CD14-positive monocyte (primary cell): ENCODE results near the gene CHID1. TPM values are rescaled to one million over a fixed set of nuclear protein-coding genes. Genes with fewer than 3 reads are reported as not detected.
A peak's percentile ranks its signal among the peaks of the same experiment; 100 is the strongest.

Source experiments
- DNase-seq, 3 donors: peaks; one replicate each; pipeline ENCODE4 v3.0.0-alpha.2; 2011 to 2022
- H2AFZ ChIP-seq: 2 replicates; pipeline ENCODE4 v1.6.0; 2012; ENCODE audit warnings: mild to moderate bottlenecking, low read depth, low read length, inconsistent platforms; ENCODE audit not compliant: insufficient read depth, poor library complexity, severe bottlenecking
- H3K27ac ChIP-seq, 2 donors: 1 replicate in 1 of 2; 2 replicates in 1 of 2; pipeline ENCODE4 v1.5.1; 2012 to 2013; ENCODE audit warnings: low read length in 2 of 2, control low read depth in 1 of 2, inconsistent platforms in 1 of 2, low read depth in 1 of 2, mild to moderate bottlenecking in 1 of 2
- H3K27me3 ChIP-seq, 2 donors: one replicate each; pipeline versions ENCODE4 v1.6.0 to v1.6.1; 2011 to 2013; ENCODE audit warnings: low read length in 2 of 2; ENCODE audit not compliant: control insufficient read depth in 2 of 2, insufficient read depth in 2 of 2
- H3K36me3 ChIP-seq, 2 donors: replicated peaks in 1 of 2; 1 replicate in 1 of 2; 2 replicates in 1 of 2; pipeline versions ENCODE4 v1.5.1 to v1.6.1; 2012 to 2013; ENCODE audit warnings: low read length in 2 of 2, control low read depth in 1 of 2, inconsistent platforms in 1 of 2, mild to moderate bottlenecking in 1 of 2; ENCODE audit not compliant: insufficient read depth in 2 of 2, control insufficient read depth in 1 of 2
- H3K4me1 ChIP-seq, 2 donors: 1 replicate in 1 of 2; 2 replicates in 1 of 2; pipeline versions ENCODE4 v1.5.1 to v1.6.1; 2012 to 2013; ENCODE audit warnings: low read length in 2 of 2, control low read depth in 1 of 2, inconsistent platforms in 1 of 2, mild to moderate bottlenecking in 1 of 2, moderate library complexity in 1 of 2; ENCODE audit not compliant: insufficient read depth in 2 of 2, control insufficient read depth in 1 of 2
- H3K4me2 ChIP-seq: replicated peaks from 2 replicates; pipeline ENCODE3; 2012; ENCODE audit warnings: low read length, moderate library complexity, mild to moderate bottlenecking; ENCODE audit not compliant: poor library complexity, severe bottlenecking; ENCODE audit errors: extremely low read depth
- H3K4me3 ChIP-seq, 3 experiments: fragments of 200-600 bp in 1 of 3; sonication (generic) in 1 of 3; replicated peaks in 1 of 3; 1 replicate in 2 of 3; 2 replicates in 1 of 3; pipeline ENCODE4 v1.5.1; 2011 to 2013; ENCODE audit warnings: low read length in 3 of 3, mild to moderate bottlenecking in 3 of 3, control low read depth in 2 of 3, low read depth in 2 of 3, inconsistent platforms in 1 of 3, moderate library complexity in 1 of 3
- H3K79me2 ChIP-seq: 2 replicates; pipeline ENCODE4 v1.6.0; 2012; ENCODE audit warnings: mild to moderate bottlenecking, control low read depth, inconsistent platforms, low read length, moderate library complexity; ENCODE audit not compliant: insufficient read depth
- H3K9ac ChIP-seq: 2 replicates; pipeline ENCODE4 v1.6.0; 2017; ENCODE audit warnings: low read length, mild to moderate bottlenecking; ENCODE audit not compliant: insufficient read depth, poor library complexity, severe bottlenecking
- H3K9me3 ChIP-seq, 2 donors: replicated peaks in 1 of 2; 1 replicate in 1 of 2; 2 replicates in 1 of 2; pipeline versions ENCODE4 v1.5.1 to v1.6.1; 2012 to 2013; ENCODE audit warnings: low read length in 2 of 2, control low read depth in 1 of 2; ENCODE audit not compliant: control insufficient read depth in 1 of 2, insufficient read depth in 1 of 2
- H4K20me1 ChIP-seq: 2 replicates; pipeline ENCODE4 v1.6.0; 2012; ENCODE audit warnings: mild to moderate bottlenecking, low read length, control low read depth, moderate library complexity; ENCODE audit not compliant: insufficient read depth
- H3K27ac Mint-ChIP-seq, 7 donors: one replicate each; pipeline ENCODE4 v1.8.0; 2020; ENCODE audit warnings: mild to moderate bottlenecking in 7 of 7, mixed read lengths in 7 of 7, moderate library complexity in 6 of 7, inconsistent platforms in 2 of 7
- H3K27me3 Mint-ChIP-seq, 3 donors: one replicate each; pipeline ENCODE4 v1.8.0; 2021 to 2022; ENCODE audit warnings: low read depth in 3 of 3, mild to moderate bottlenecking in 3 of 3, mixed read lengths in 3 of 3, moderate library complexity in 3 of 3, inconsistent platforms in 1 of 3
- H3K36me3 Mint-ChIP-seq, 2 donors: one replicate each; pipeline ENCODE4 v1.8.0; 2020; ENCODE audit warnings: mixed read lengths in 2 of 2, inconsistent platforms in 1 of 2, mild to moderate bottlenecking in 1 of 2
- H3K4me1 Mint-ChIP-seq: one replicate; pipeline ENCODE4 v1.8.0; 2020; ENCODE audit warnings: mild to moderate bottlenecking, mixed read lengths
- H3K4me3 Mint-ChIP-seq, 2 donors: one replicate each; pipeline ENCODE4 v1.8.0; 2020; ENCODE audit warnings: mild to moderate bottlenecking in 2 of 2, mixed read lengths in 2 of 2, moderate library complexity in 1 of 2
- H3K9me3 Mint-ChIP-seq, 7 donors: one replicate each; pipeline ENCODE4 v1.8.0; 2020 to 2022; ENCODE audit warnings: mixed read lengths in 7 of 7, mild to moderate bottlenecking in 6 of 7, moderate library complexity in 6 of 7, inconsistent platforms in 2 of 7
- WGBS: methylation state at CpG from one replicate; pipeline ENCODE4 v1.1.5; 2013; ENCODE audit warnings: missing lambda C conversion rate; ENCODE audit not compliant: insufficient coverage; 5-methylcytosine and 5-hydroxymethylcytosine counted together
- intact Hi-C, 2 donors: fragments of 100-400 bp; cut with micrococcal nuclease; formaldehyde crosslinking; loops; one replicate each; pipeline versions ENCODE4 v1.15.0 to v1.15.1; 2023
- polyA plus RNA-seq, 3 donors: library from polyadenylated mRNA; depleted of rRNA in 1 of 3; unstranded in 2 of 3; stranded (reverse) in 1 of 3; fragments of 300-500 nt in 2 of 3; fragments of >200 nt in 1 of 3; fragmentation: Illumina TruSeq in 2 of 3; gene quantifications; 1 replicate in 2 of 3; 2 replicates in 1 of 3; pipeline ENCODE4 v1.2.3, GENCODE V29; 2012 to 2021
- TF ChIP-seq, protein P1 (sequence below): fragments of 200-600 bp; IDR thresholded peaks from one replicate; pipeline ENCODE4 v1.8.0; 2022; ENCODE audit warnings: antibody characterized with exemption, mild to moderate bottlenecking

CHID1 gene
- polyA plus RNA-seq, 3 donors = 23.2 to 45.4 (median 45.0) TPM

DNA sequence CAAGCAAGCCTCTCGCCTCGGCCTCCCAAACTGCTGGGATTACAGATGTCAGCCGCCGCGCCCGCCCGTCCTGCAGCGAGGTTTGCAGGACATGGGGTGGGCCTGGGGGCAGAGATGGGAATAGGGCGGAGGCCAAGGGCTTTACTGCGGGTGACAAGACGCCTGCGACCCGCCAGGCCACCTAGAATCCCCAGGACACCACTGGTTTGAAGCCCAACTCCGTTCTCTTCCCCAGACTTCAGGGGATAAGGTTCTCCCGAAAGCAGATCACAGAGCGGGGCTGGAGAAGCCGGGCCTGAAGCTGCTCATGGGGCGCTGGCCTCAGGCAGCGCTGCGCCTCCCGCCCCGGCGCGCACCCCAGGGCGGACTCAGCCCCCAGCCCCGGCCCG lies 68.6 kb downstream of the CHID1 start:
- WGBS = 1% methylated on average over 27 of the region's 27 CpGs
- Histone ChIP-seq H3K4me2 (peak overlapping the region; percentile 88), H3K27ac (peak overlapping the region; percentile 15 to 93), H3K9ac (peak overlapping the region; percentile 95), H4K20me1 (peaks cover 76% of the 10 kb centered on the region), H3K79me2 (peaks cover 29% of the 10 kb centered on the region), H3K36me3 (peaks cover 33 to 36% of the 10 kb centered on the region in 2 donors), H3K27me3 (no peaks in the 10 kb centered on the region), H3K4me3 (peak overlapping the region; percentile 88 to 94 (median 92)), H3K4me1 (peaks cover 40 to 64% of the 10 kb centered on the region in 2 donors), H2AFZ (peak overlapping the region; percentile 72), H3K9me3 (no peaks in the 10 kb centered on the region)
- TF ChIP-seq, protein P1, sequence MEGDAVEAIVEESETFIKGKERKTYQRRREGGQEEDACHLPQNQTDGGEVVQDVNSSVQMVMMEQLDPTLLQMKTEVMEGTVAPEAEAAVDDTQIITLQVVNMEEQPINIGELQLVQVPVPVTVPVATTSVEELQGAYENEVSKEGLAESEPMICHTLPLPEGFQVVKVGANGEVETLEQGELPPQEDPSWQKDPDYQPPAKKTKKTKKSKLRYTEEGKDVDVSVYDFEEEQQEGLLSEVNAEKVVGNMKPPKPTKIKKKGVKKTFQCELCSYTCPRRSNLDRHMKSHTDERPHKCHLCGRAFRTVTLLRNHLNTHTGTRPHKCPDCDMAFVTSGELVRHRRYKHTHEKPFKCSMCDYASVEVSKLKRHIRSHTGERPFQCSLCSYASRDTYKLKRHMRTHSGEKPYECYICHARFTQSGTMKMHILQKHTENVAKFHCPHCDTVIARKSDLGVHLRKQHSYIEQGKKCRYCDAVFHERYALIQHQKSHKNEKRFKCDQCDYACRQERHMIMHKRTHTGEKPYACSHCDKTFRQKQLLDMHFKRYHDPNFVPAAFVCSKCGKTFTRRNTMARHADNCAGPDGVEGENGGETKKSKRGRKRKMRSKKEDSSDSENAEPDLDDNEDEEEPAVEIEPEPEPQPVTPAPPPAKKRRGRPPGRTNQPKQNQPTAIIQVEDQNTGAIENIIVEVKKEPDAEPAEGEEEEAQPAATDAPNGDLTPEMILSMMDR = no peak
- intact Hi-C loops = loop anchor here in 1 of 2 donors (5.0 kb wide), 1 partner anchor 35 kb away; the partner anchor contains the start of genes PIDD1 and RPLP2
- Mint-ChIP-seq H3K36me3 (peaks cover 34 to 38% of the 10 kb centered on the region in 2 donors), H3K4me3 (peak overlapping the region; percentile 86 to 93), H3K4me1 (peaks cover 43% of the 10 kb centered on the region), H3K27ac (peak overlapping the region in 6 of 7 donors; percentile 45 to 88 (median 74)), H3K27me3 (peaks cover 0 to 13% (median 8%) of the 10 kb centered on the region in 3 donors), H3K9me3 (no peaks in the 10 kb centered on the region)
- DNase-seq = no peak

GRCh38 chr11:839875-840617 lies 70.6 kb downstream of the CHID1 start:
- Mint-ChIP-seq H3K4me1 (peaks cover 35% of the 10 kb centered on the region), H3K4me3 (no peak overlapping the region), H3K27me3 (peaks cover 0 to 19% (median 8%) of the 10 kb centered on the region in 3 donors), H3K36me3 (peaks cover 43 to 48% of the 10 kb centered on the region in 2 donors), H3K27ac (peak overlapping the region in 3 of 7 donors; percentile 57 to 74 (median 69)), H3K9me3 (peaks cover 0 to 3% (median 0%) of the 10 kb centered on the region in 7 donors)
- Histone ChIP-seq H3K4me3 (no peak overlapping the region), H3K36me3 (peaks cover 41 to 46% of the 10 kb centered on the region in 2 donors), H3K27me3 (peaks cover 0 to 2% of the 10 kb centered on the region in 2 donors), H2AFZ (no peak overlapping the region), H3K9me3 (no peaks in the 10 kb centered on the region), H3K9ac (no peak overlapping the region), H4K20me1 (peaks cover 75% of the 10 kb centered on the region), H3K4me1 (peaks cover 37 to 50% of the 10 kb centered on the region in 2 donors), H3K27ac (peak overlapping the region in 1 of 2 donors; percentile 3), H3K4me2 (no peak overlapping the region), H3K79me2 (peaks cover 30% of the 10 kb centered on the region)
- TF ChIP-seq, protein P1 = peak; percentile 57
- intact Hi-C loops = loop anchor here in 1 of 2 donors (5.0 kb wide), 1 partner anchor 33 kb away; the partner anchor contains the start of genes PIDD1 and RPLP2
- no peak for DNase-seq
- WGBS = 96% methylated on average over 19 of the region's 25 CpGs
